RWPE2 (cell line): ENCODE measurements around the gene DNAJB14.

Experiments
- ATAC-seq: fragments of 200-7000 bp; cut with Tn5 transposase; 3 replicates; pipeline ENCODE4 v1.9.1; 2021; ENCODE audit warnings: low read depth
- DNase-seq: peaks from one replicate; pipeline ENCODE4 v3.0.0-alpha.2; 2020; ENCODE audit warnings: low spot score
- H3K27ac ChIP-seq: fragments of 450-650 bp; 2 replicates; pipeline ENCODE4 v1.5.1; 2017; ENCODE audit warnings: mild to moderate bottlenecking; ENCODE audit not compliant: poor library complexity, severe bottlenecking
- H3K27me3 ChIP-seq: fragments of 250-450 bp; sonication (Bioruptor Pico); 2 replicates; pipeline ENCODE4 v1.5.1; 2021; ENCODE audit warnings: mild to moderate bottlenecking, moderate library complexity; ENCODE audit not compliant: insufficient read depth, poor library complexity, severe bottlenecking
- H3K36me3 ChIP-seq: fragments of 250-450 bp; sonication (Bioruptor Pico); 2 replicates; pipeline ENCODE4 v1.5.1; 2020; ENCODE audit warnings: low read depth, mild to moderate bottlenecking, moderate library complexity
- H3K4me1 ChIP-seq: fragments of 250-450 bp; sonication (Bioruptor Pico); 2 replicates; pipeline ENCODE4 v1.5.1; 2021; ENCODE audit warnings: mild to moderate bottlenecking, moderate library complexity; ENCODE audit not compliant: insufficient read depth, poor library complexity, severe bottlenecking
- H3K4me3 ChIP-seq: fragments of 250-450 bp; sonication (Bioruptor Pico); 2 replicates; pipeline ENCODE4 v1.5.1; 2021; ENCODE audit warnings: mild to moderate bottlenecking, moderate library complexity; ENCODE audit not compliant: severe bottlenecking
- H3K9me3 ChIP-seq: fragments of 250-450 bp; sonication (Bioruptor Pico); 2 replicates; pipeline ENCODE4 v1.5.1; 2021; ENCODE audit warnings: mild to moderate bottlenecking, moderate library complexity; ENCODE audit not compliant: severe bottlenecking
- CTCF ChIP-seq: fragments of 450-650 bp; IDR thresholded peaks from one replicate; pipeline ENCODE4 v1.5.1; 2017; ENCODE audit warnings: mild to moderate bottlenecking, moderate library complexity; ENCODE audit not compliant: poor library complexity, severe bottlenecking

DNAJB14 gene

GRCh38 chr4:99946356-99947189 lies at the start of gene DNAJB14:
Gene DNAJB14 (minus strand): TSS chr4:99946618. CDS start chr4:99946571, 47 bp downstream.
- Histone ChIP-seq H3K4me3 (peak within 1 kb of the TSS; percentile 62), H3K9me3 (no peaks in the 10 kb centered on the region), H3K27ac (peak within 1 kb of the TSS; percentile 91), H3K27me3 (no peaks in the 10 kb centered on the region), H3K4me1 (peaks cover 28% of the 10 kb centered on the region), H3K36me3 (peaks cover 43% of the 10 kb centered on the region)
- no peak for TF ChIP-seq CTCF
- ATAC-seq (peak; percentile 51), DNase-seq (peak; percentile 73)

- H3K27ac ChIP-seq, result no peak overlapping the region
- no peak for ATAC-seq
- no peaks in the 10 kb centered on the region for H3K4me1 ChIP-seq
- H3K9me3 ChIP-seq, result no peaks in the 10 kb centered on the region
- no peak overlapping the region for H3K4me3 ChIP-seq
- no peak for TF ChIP-seq CTCF
- DNase-seq, result no peak
- H3K27me3 ChIP-seq, result no peaks in the 10 kb centered on the region
- no peaks in the 10 kb centered on the region for H3K36me3 ChIP-seq
Observed at GRCh38 chr4:99991741-99992140, 45.3 kb upstream of the DNAJB14 start.

GRCh38 chr4:99987681-99988080 lies 41.3 kb upstream of the DNAJB14 start:
- Histone ChIP-seq H3K36me3 (no peaks in the 10 kb centered on the region), H3K4me1 (no peaks in the 10 kb centered on the region), H3K27me3 (no peaks in the 10 kb centered on the region), H3K27ac (no peak overlapping the region), H3K9me3 (no peaks in the 10 kb centered on the region), H3K4me3 (no peak overlapping the region)
- no peak for TF ChIP-seq CTCF
- no peak for ATAC-seq
- no peak for DNase-seq

GRCh38 chr4:99986792-99987191 lies 40.4 kb upstream of the DNAJB14 start:
- H3K27me3 ChIP-seq, result no peaks in the 10 kb centered on the region
- no peaks in the 10 kb centered on the region for H3K9me3 ChIP-seq
- TF ChIP-seq CTCF, result no peak
- DNase-seq (no peak), ATAC-seq (no peak)
- no peaks in the 10 kb centered on the region for H3K36me3 ChIP-seq
- no peaks in the 10 kb centered on the region for H3K4me1 ChIP-seq
- H3K4me3 ChIP-seq, result no peak overlapping the region
- no peak overlapping the region for H3K27ac ChIP-seq
